NT2/D1 (cell line): ENCODE data around the gene PLD1.

Experiments
- DNase-seq: peaks from one replicate; pipeline ENCODE4 v3.0.0-alpha.2; 2011; ENCODE audit warnings: low read depth, low spot score
- H3K27me3 ChIP-seq: 2 replicates; pipeline ENCODE4 v1.6.0; 2011; ENCODE audit warnings: mild to moderate bottlenecking; ENCODE audit not compliant: insufficient read length, insufficient read depth
- H3K36me3 ChIP-seq: 2 replicates; pipeline ENCODE4 v1.6.1; 2011; ENCODE audit warnings: mild to moderate bottlenecking, low read length, mixed read lengths; ENCODE audit not compliant: insufficient read depth, insufficient read length
- H3K4me1 ChIP-seq: 2 replicates; pipeline ENCODE4 v1.5.1; 2011; ENCODE audit not compliant: insufficient read depth, insufficient read length
- H3K4me3 ChIP-seq: 2 replicates; pipeline ENCODE4 v1.5.1; 2011; ENCODE audit warnings: low read depth; ENCODE audit not compliant: insufficient read length
- H3K9ac ChIP-seq: 2 replicates; pipeline ENCODE4 v1.6.0; 2011; ENCODE audit warnings: low read depth; ENCODE audit not compliant: insufficient read length
- H3K9me3 ChIP-seq: 2 replicates; pipeline ENCODE4 v1.5.1; 2011; ENCODE audit warnings: mild to moderate bottlenecking, low read length; ENCODE audit not compliant: insufficient read depth
- SUZ12 ChIP-seq: IDR thresholded peaks from 2 replicates; pipeline ENCODE4 v1.6.1; 2011; ENCODE audit not compliant: insufficient read length, insufficient read depth; ENCODE audit errors: extremely low read depth
- YY1 ChIP-seq: IDR thresholded peaks from 2 replicates; pipeline ENCODE4 v1.6.1; 2011; ENCODE audit not compliant: insufficient read length, insufficient read depth
- ZNF274 ChIP-seq: IDR thresholded peaks from 2 replicates; pipeline ENCODE4 v1.6.1; 2011; ENCODE audit warnings: mild to moderate bottlenecking, low read depth, low read length

PLD1 gene

DNA sequence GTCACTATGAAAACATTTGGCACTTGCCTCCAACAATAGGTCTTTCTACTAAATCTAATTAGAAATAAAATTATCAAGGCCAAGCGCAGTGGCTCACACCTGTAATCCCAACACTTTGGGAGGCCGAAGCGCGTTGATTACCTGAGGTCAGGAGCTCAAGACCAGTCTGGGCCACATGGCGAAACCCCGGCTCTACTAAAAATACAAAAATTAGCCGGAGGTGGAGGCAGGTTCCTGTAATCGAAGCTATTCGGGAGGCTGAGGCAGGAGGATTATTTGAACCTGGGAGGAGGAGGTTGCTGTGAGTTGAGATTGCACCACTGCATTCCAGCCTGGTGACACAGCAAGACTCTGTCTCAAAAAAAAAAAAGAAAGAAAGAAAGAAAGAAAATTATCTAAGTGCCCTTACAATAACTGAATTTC, 1.6 kb upstream of the PLD1 start:
- TF ChIP-seq ZNF274 (no peak), YY1 (no peak), SUZ12 (no peak)
- peaks cover 3% of the 10 kb centered on the region for H3K4me1 ChIP-seq
- no peak for DNase-seq
- no peak overlapping the region for H3K9ac ChIP-seq
- H3K36me3 ChIP-seq = no peaks in the 10 kb centered on the region
- H3K27me3 ChIP-seq = peaks cover 30% of the 10 kb centered on the region
- no peak overlapping the region for H3K4me3 ChIP-seq
- H3K9me3 ChIP-seq = no peaks in the 10 kb centered on the region

- Histone ChIP-seq H3K9ac (no peak overlapping the region), H3K4me1 (peaks cover 3% of the 10 kb centered on the region), H3K36me3 (no peaks in the 10 kb centered on the region), H3K4me3 (no peak overlapping the region), H3K27me3 (peaks cover 30% of the 10 kb centered on the region), H3K9me3 (no peaks in the 10 kb centered on the region)
- TF ChIP-seq SUZ12 (no peak), YY1 (no peak), ZNF274 (no peak)
- DNase-seq = no peak
Measured at GRCh38 chr3:171811295-171811912, 1.1 kb upstream of the PLD1 start.

DNA sequence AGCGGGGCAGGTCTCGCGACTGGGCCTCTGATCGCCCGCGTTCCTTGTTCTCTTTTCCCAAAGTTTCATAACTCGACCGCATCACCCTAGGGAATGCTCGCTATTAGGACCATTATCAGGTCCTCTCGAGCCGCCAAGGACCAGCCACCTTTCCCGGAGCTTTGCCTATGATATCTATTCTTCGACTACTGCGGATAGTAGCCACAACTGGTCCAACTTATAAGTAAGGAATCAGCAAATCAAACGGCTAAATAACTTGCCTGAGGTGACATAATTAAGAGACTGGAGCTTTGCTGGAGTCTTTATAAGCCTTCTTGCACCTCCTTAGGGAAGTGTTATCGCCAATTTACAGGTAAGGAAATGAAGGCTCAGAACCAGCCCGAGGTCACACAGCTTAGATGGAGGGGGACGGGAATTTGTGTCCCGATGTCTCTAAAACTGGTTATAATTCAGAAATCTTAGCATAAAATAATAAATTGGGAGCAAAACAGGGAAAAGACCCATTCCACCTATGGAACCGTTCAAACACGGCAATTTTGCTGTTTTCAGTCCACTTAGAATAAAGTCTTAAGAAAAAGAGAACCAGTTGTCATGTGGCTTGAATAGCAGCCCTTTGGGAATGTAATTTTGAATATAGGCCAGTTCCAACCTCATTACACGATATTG, 479 bp upstream of the PLD1 start:
- no peak for DNase-seq
- H3K4me1 ChIP-seq = peaks cover 3% of the 10 kb centered on the region
- no peaks in the 10 kb centered on the region for H3K9me3 ChIP-seq
- peaks cover 30% of the 10 kb centered on the region for H3K27me3 ChIP-seq
- no peaks in the 10 kb centered on the region for H3K36me3 ChIP-seq
- peak overlapping the region; percentile 76 for H3K4me3 ChIP-seq
- no peak for TF ChIP-seq ZNF274
- H3K9ac ChIP-seq = peak overlapping the region; percentile 79

DNA sequence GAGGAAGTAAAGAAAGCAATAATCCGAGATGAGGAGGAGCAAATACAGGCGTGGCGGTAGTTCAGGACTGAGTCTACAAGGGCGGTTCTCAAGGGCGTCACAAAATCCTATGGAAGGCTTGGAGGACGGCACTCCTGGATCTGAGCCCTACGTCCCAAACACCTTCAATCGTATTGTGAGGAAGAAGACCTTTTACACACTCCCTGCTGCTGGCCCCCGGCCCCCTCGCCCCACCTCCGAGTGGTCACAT, 747 bp downstream of the PLD1 start:
- H3K36me3 ChIP-seq = no peaks in the 10 kb centered on the region
- DNase-seq = no peak
- H3K9ac ChIP-seq = peak overlapping the region; percentile 79
- H3K27me3 ChIP-seq = peaks cover 30% of the 10 kb centered on the region
- TF ChIP-seq ZNF274 (no peak), YY1 (no peak), SUZ12 (no peak)
- H3K9me3 ChIP-seq = no peaks in the 10 kb centered on the region
- H3K4me1 ChIP-seq = peaks cover 3% of the 10 kb centered on the region
- H3K4me3 ChIP-seq = peak overlapping the region; percentile 76

GRCh38 chr3:171807806-171808205, 2.5 kb downstream of the PLD1 start:
- Histone ChIP-seq H3K9me3 (no peaks in the 10 kb centered on the region), H3K4me1 (peaks cover 3% of the 10 kb centered on the region), H3K4me3 (no peak overlapping the region), H3K36me3 (no peaks in the 10 kb centered on the region), H3K27me3 (peaks cover 30% of the 10 kb centered on the region), H3K9ac (no peak overlapping the region)
- TF ChIP-seq YY1 (no peak), ZNF274 (no peak), SUZ12 (no peak)
- DNase-seq = no peak

DNA sequence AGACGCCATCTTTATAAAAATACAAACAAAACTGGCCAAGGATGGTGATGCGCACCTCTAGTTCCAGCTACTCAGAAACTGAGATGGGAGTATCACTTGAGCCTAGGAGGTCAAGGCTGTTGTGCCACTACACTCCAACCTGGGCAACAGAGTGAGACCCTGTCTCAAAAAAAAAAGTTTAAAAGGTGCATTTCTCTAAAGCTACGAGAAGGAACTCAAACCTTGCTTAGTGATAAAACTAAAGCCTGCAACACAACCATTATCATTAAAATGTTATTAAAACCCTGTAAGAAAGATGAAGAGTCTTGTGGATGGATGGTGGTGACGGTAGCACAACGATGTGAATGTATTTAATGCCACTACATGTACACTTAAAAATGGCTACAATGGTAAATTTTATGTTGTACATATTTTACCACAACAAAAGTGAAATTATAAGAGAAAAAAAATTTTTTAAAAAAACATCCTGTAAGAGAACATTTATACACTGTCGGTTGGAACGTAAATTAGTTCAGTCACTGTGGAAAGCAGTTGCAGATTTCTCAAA, 3.1 kb downstream of the PLD1 start:
- Histone ChIP-seq H3K36me3 (no peaks in the 10 kb centered on the region), H3K4me3 (no peak overlapping the region), H3K9ac (no peak overlapping the region), H3K9me3 (no peaks in the 10 kb centered on the region), H3K4me1 (peaks cover 3% of the 10 kb centered on the region), H3K27me3 (peaks cover 30% of the 10 kb centered on the region)
- DNase-seq = no peak
- no peak for TF ChIP-seq ZNF274
- TF ChIP-seq SUZ12 = no peak
- no peak for TF ChIP-seq YY1

- H3K9me3 ChIP-seq = no peaks in the 10 kb centered on the region
- no peak overlapping the region for H3K9ac ChIP-seq
- H3K36me3 ChIP-seq = no peaks in the 10 kb centered on the region
- H3K4me3 ChIP-seq = no peak overlapping the region
- peaks cover 3% of the 10 kb centered on the region for H3K4me1 ChIP-seq
- no peak for DNase-seq
- H3K27me3 ChIP-seq = peaks cover 25% of the 10 kb centered on the region
- TF ChIP-seq YY1 (no peak), SUZ12 (no peak), ZNF274 (no peak)
Measured at GRCh38 chr3:171806200-171807128, 3.8 kb downstream of the PLD1 start.
